Tibial nerve (tissue), 4 donors: ENCODE results near the gene COPS2.

ENCODE experiments used
- CTCF ChIP-seq, 5 experiments: fragments of 200-600 bp in 3 of 5; fragments of 450-650 bp in 2 of 5; sonication (generic) in 3 of 5; IDR thresholded peaks; one replicate each; pipeline ENCODE4 v1.5.1; 2016 to 2019; ENCODE audit warnings: antibody characterized with exemption in 5 of 5, mild to moderate bottlenecking in 3 of 5, moderate library complexity in 2 of 5
- EP300 ChIP-seq, 2 donors: sonication (generic); formaldehyde crosslinking; IDR thresholded peaks; one replicate each; pipeline ENCODE4 v1.6.1; 2017; ENCODE audit warnings: antibody characterized with exemption in 2 of 2, mild to moderate bottlenecking in 1 of 2

- no peak for TF ChIP-seq CTCF (IDR thresholded peaks at IDR 0.05)
- no peak for TF ChIP-seq EP300 (IDR thresholded peaks at IDR 0.05)
These were observed 6.7 kb downstream of the COPS2 start for GRCh38 chr15:49148727-49149126.
